GM19467 (cell line): ENCODE measurements around the gene ANKRD29.

Experiments used
- ATAC-seq: cut with Tn5 transposase; IDR thresholded peaks from one replicate; pipeline ENCODE4 v1.9.1; 2021; ENCODE audit warnings: mild to moderate bottlenecking, moderate library complexity; ENCODE audit not compliant: unreplicated experiment

Gene ANKRD29

GRCh38 chr18:23662309-23663263, at the start of gene ANKRD29:
Gene ANKRD29 (minus strand): TSS chr18:23662911. CDS start chr18:23662730, 181 bp downstream.
- ATAC-seq, result no peak

- ATAC-seq, result no peak
Observed at GRCh38 chr18:23712445-23712844, 49.7 kb upstream of the ANKRD29 start.

- ATAC-seq, result no peak
Observed at GRCh38 chr18:23711426-23711825, 48.7 kb upstream of the ANKRD29 start.

GRCh38 chr18:23710946-23711345, 48.2 kb upstream of the ANKRD29 start:
- ATAC-seq, result no peak

GRCh38 chr18:23710068-23710527, 47.4 kb upstream of the ANKRD29 start:
- ATAC-seq, result no peak

GRCh38 chr18:23706971-23707640, 44.4 kb upstream of the ANKRD29 start:
- ATAC-seq, result no peak

- ATAC-seq, result no peak
Observed at GRCh38 chr18:23704806-23705205, 42.1 kb upstream of the ANKRD29 start.

GRCh38 chr18:23703987-23704384, 41.3 kb upstream of the ANKRD29 start:
- no peak for ATAC-seq

GRCh38 chr18:23703057-23703986, 40.6 kb upstream of the ANKRD29 start:
- ATAC-seq, result peak; percentile 59

- ATAC-seq, result no peak
Observed at GRCh38 chr18:23702606-23703005, 39.9 kb upstream of the ANKRD29 start.

GRCh38 chr18:23701544-23702064, 38.9 kb upstream of the ANKRD29 start:
- ATAC-seq, result no peak

GRCh38 chr18:23701017-23701416, 38.3 kb upstream of the ANKRD29 start:
- no peak for ATAC-seq

GRCh38 chr18:23694637-23695430, 32.1 kb upstream of the ANKRD29 start:
- ATAC-seq, result no peak

GRCh38 chr18:23693846-23694245, 31.1 kb upstream of the ANKRD29 start:
- ATAC-seq, result no peak

- no peak for ATAC-seq
Observed at GRCh38 chr18:23690505-23691068, 27.9 kb upstream of the ANKRD29 start.

GRCh38 chr18:23689616-23690504, 27.1 kb upstream of the ANKRD29 start:
- no peak for ATAC-seq

GRCh38 chr18:23689031-23689615, 26.4 kb upstream of the ANKRD29 start, which contains the start of gene LAMA3:
Gene LAMA3 (plus strand): TSS chr18:23689453. CDS start chr18:23689684, 231 bp downstream.
- no peak for ATAC-seq

GRCh38 chr18:23688528-23688927, 25.8 kb upstream of the ANKRD29 start:
- no peak for ATAC-seq
